HepG2 (cell line): ENCODE results near the gene UNC93A. TPM values are rescaled to one million over a fixed set of nuclear protein-coding genes. Genes with fewer than 3 reads are reported as not detected.

Source experiments
- ATAC-seq: fragments of 200-7000 bp; cut with Tn5 transposase; 3 replicates; pipeline ENCODE4 v1.9.1; 2020; ENCODE audit warnings: mild to moderate bottlenecking, moderate library complexity
- BruUV-seq: library from RNA; stranded (reverse); fragments of 400-500 nt; replicated peaks from 2 replicates; lab custom pipeline; 2021; lab: Mats Ljungman, UMichigan
- CTCF ChIA-PET: fragments of 300-600 bp; formaldehyde crosslinking; extraction: SDS; loops from one replicate; lab custom pipeline; 2021; ENCODE audit warnings: low total read pairs, inconsistent platforms, low intra/inter-chr PET ratio; lab: Yijun Ruan, JAX
- POLR2A ChIA-PET: fragments of 350-600 bp; sonication (Branson Sonifier 250); formaldehyde crosslinking; loops from one replicate; lab custom pipeline; 2020; ENCODE audit warnings: antibody characterized with exemption, inconsistent platforms; lab: Yijun Ruan, JAX
- DNase-seq: peaks from one replicate; pipeline ENCODE4 v3.0.0-alpha.2; 2015; ENCODE audit warnings: low spot score
- FAIRE-seq: peaks from 3 replicates; lab custom pipeline; 2011; peaks lifted over from hg19 to GRCh38; lab: Jason Lieb, UNC
- H2AFZ ChIP-seq: one replicate; pipeline ENCODE4 v1.6.1; 2011; ENCODE audit warnings: low read length, inconsistent platforms
- H3K27ac ChIP-seq: fragments of 300-600 bp; 3 replicates; pipeline ENCODE4 v1.8.0; 2011; ENCODE audit warnings: mixed run types, mild to moderate bottlenecking, mixed read lengths, low read length, inconsistent platforms; ENCODE audit not compliant: insufficient read depth; ENCODE audit errors: extremely low read length
- H3K27me3 ChIP-seq, 2 experiments: fragments of 200-600 bp in 1 of 2; 2 replicates in 1 of 2; 3 replicates in 1 of 2; pipeline versions ENCODE4 v1.6.0 to v1.8.0; 2011; ENCODE audit warnings: low read length in 2 of 2, mild to moderate bottlenecking in 2 of 2, moderate library complexity in 2 of 2, inconsistent platforms in 1 of 2; ENCODE audit not compliant: insufficient read depth in 2 of 2, control insufficient read depth in 1 of 2
- H3K36me3 ChIP-seq, 2 experiments: fragments of 200-600 bp in 1 of 2; replicated peaks in 1 of 2; 2 replicates in 1 of 2; 3 replicates in 1 of 2; pipeline versions ENCODE4 v1.5.1 to v1.8.0; 2011; ENCODE audit warnings: low read length in 2 of 2, inconsistent platforms in 1 of 2; ENCODE audit not compliant: insufficient read depth in 2 of 2, control insufficient read depth in 1 of 2
- H3K4me1 ChIP-seq: 2 replicates; pipeline ENCODE4 v1.5.1; 2012; ENCODE audit warnings: low read length, inconsistent platforms; ENCODE audit not compliant: insufficient read depth
- H3K4me2 ChIP-seq: 2 replicates; pipeline ENCODE4 v1.6.0; 2011; ENCODE audit warnings: low read depth, low read length, inconsistent platforms
- H3K4me3 ChIP-seq, 3 experiments: fragments of 200-600 bp in 1 of 3; sonication (generic), shearing (Covaris generic) in 1 of 3; replicated peaks in 1 of 3; 2 replicates each; pipeline ENCODE4 v1.5.1; 2011 to 2016; ENCODE audit warnings: low read length in 3 of 3, inconsistent platforms in 2 of 3, low read depth in 2 of 3, mild to moderate bottlenecking in 2 of 3, control low read depth in 1 of 3, mixed read lengths in 1 of 3; ENCODE audit not compliant: insufficient read depth in 1 of 3
- H3K79me2 ChIP-seq: one replicate; pipeline ENCODE4 v1.6.1; 2011; ENCODE audit warnings: low read length, inconsistent platforms; ENCODE audit not compliant: insufficient read depth
- H3K9ac ChIP-seq: 2 replicates; pipeline ENCODE4 v1.6.0; 2011; ENCODE audit warnings: mild to moderate bottlenecking, low read depth, low read length, inconsistent platforms; ENCODE audit not compliant: insufficient read depth
- H3K9me3 ChIP-seq: 2 replicates; pipeline ENCODE4 v1.5.1; 2012; ENCODE audit warnings: mild to moderate bottlenecking, low read length
- H4K20me1 ChIP-seq: 2 replicates; pipeline ENCODE4 v1.6.0; 2011; ENCODE audit warnings: inconsistent platforms, mild to moderate bottlenecking, low read length, moderate library complexity; ENCODE audit not compliant: insufficient read depth
- HNF4A ChIP-seq: sonication (generic); formaldehyde crosslinking; IDR thresholded peaks from 2 replicates; pipeline ENCODE4 v1.4.0; 2020; ENCODE audit warnings: missing genetic modification reagents
- HOXD1 ChIP-seq: sonication (generic); formaldehyde crosslinking; IDR thresholded peaks from 2 replicates; pipeline ENCODE4 v1.5.0; 2020; ENCODE audit warnings: missing genetic modification reagents
- NCOA2 ChIP-seq: sonication (generic); formaldehyde crosslinking; IDR thresholded peaks from 2 replicates; pipeline ENCODE4 v1.8.0; 2022; ENCODE audit warnings: inconsistent platforms
- RAD21 ChIP-seq: fragments of 450-650 bp; formaldehyde crosslinking; IDR thresholded peaks from 2 replicates; pipeline ENCODE4 v1.5.0; 2020; ENCODE audit warnings: mild to moderate bottlenecking
- SALL2 ChIP-seq: sonication (generic); formaldehyde crosslinking; IDR thresholded peaks from 2 replicates; pipeline ENCODE4 v1.8.1; 2023; ENCODE audit warnings: mild to moderate bottlenecking, missing genetic modification reagents, inconsistent platforms
- SMC3 ChIP-seq: IDR thresholded peaks from 2 replicates; pipeline ENCODE4 v1.6.1; 2011; ENCODE audit warnings: low read length, improper control_type of control experiment
- XRCC5 ChIP-seq: fragments of 200-400 bp; formaldehyde crosslinking; optimal IDR thresholded peaks from 2 replicates; pipeline ENCODE3; 2017; ENCODE audit warnings: mild to moderate bottlenecking, low read length
- ZNF547 ChIP-seq: sonication (generic); formaldehyde crosslinking; IDR thresholded peaks from 2 replicates; pipeline ENCODE4 v1.5.1; 2020; ENCODE audit warnings: mild to moderate bottlenecking, missing genetic modification reagents
- ZNF781 ChIP-seq: sonication (generic); formaldehyde crosslinking; IDR thresholded peaks from 2 replicates; pipeline ENCODE4 v1.5.1; 2020; ENCODE audit warnings: borderline replicate concordance, mild to moderate bottlenecking, missing genetic modification reagents; ENCODE audit errors: not compliant biosample characterization
- ZNF883 ChIP-seq: sonication (generic); formaldehyde crosslinking; IDR thresholded peaks from 2 replicates; pipeline ENCODE4 v1.5.1; 2020; ENCODE audit warnings: mild to moderate bottlenecking, missing genetic modification reagents; ENCODE audit errors: not compliant biosample characterization
- WGBS: methylation state at CpG from one replicate; pipeline ENCODE4 v1.1.6; 2017; ENCODE audit warnings: low lambda C conversion rate; 5-methylcytosine and 5-hydroxymethylcytosine counted together
- in situ Hi-C: cut with HindIII; loops from 2 replicates; pipeline ENCODE4 v1.10.0; 2017; ENCODE audit warnings: low pct_unique_long_range_greater_than_20kb; ENCODE audit not compliant: extremely low pct_ligation_motif_present
- intact Hi-C: fragments of 100-400 bp; cut with micrococcal nuclease; formaldehyde crosslinking; loops from one replicate; pipeline ENCODE4 v1.10.0; 2022; ENCODE audit not compliant: unreplicated experiment
- polyA plus RNA-seq, 8 experiments: library from polyadenylated mRNA; depleted of rRNA in 3 of 8; stranded (reverse) in 7 of 8; unstranded in 1 of 8; fragments of >200 nt; fragmentation: Illumina TruSeq in 4 of 8; extraction: Trizol in 4 of 8; gene quantifications; 2 replicates each; pipeline versions ENCODE4 v1.2.1 to v1.2.3, GENCODE V29; 2011 to 2016; ENCODE audit warnings: low read depth in 4 of 8, missing spikeins in 1 of 8, mixed read lengths in 1 of 8; ENCODE audit not compliant: insufficient read depth in 1 of 8
- total RNA-seq, 5 experiments: library from RNA; depleted of rRNA; stranded (reverse); fragments of >200 nt; fragmentation: Illumina TruSeq; extraction: Trizol; gene quantifications; 2 replicates each; pipeline ENCODE4 v1.2.3, GENCODE V29; 2016; ENCODE audit warnings: low read depth in 1 of 5
- TF ChIP-seq, protein P1 (sequence below): sonication (generic); formaldehyde crosslinking; IDR thresholded peaks from 2 replicates; pipeline ENCODE4 v1.9.0; 2021; ENCODE audit warnings: missing genetic modification reagents, borderline replicate concordance
- TF ChIP-seq, protein P2 (sequence below): sonication (generic); formaldehyde crosslinking; IDR thresholded peaks from 2 replicates; pipeline ENCODE4 v1.5.0; 2020; ENCODE audit warnings: mild to moderate bottlenecking, missing genetic modification reagents, moderate library complexity
- TF ChIP-seq, protein P3 (sequence below): sonication (generic); formaldehyde crosslinking; IDR thresholded peaks from 2 replicates; pipeline ENCODE4 v1.4.0; 2020; ENCODE audit warnings: missing genetic modification reagents

UNC93A gene
- total and polyA plus RNA-seq, 2 of the 13 experiments (the other 11 are each of a cell fraction or from before 2014, with no cell fraction given) = 11.0 to 42.7 TPM

DNA sequence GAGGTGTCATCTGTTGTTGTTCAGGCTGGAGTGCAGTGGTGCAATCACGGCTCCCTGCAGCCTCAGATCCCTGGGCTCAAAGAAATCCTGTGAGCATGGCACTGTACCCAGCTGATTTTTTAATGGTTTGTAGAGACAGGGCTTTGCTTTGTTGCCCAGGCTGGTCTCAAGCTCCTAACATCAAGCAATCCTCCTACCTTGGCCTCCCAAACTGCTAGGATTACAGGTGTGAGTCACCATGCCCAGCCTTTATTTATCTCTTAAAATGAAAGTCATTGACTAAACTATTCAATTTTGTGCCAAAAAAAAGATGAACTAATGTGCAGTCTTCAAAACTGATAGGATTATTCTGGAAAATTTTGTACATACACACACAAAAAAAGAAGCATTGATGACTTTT is 38.8 kb upstream of the UNC93A start:
- intact Hi-C loops = no loop called here
- Histone ChIP-seq H3K9ac (no peak overlapping the region), H3K4me1 (peaks cover 54% of the 10 kb centered on the region), H2AFZ (no peak overlapping the region)
- in situ Hi-C loops = no loop called here
- CTCF ChIA-PET = no interaction called here
- no peak for DNase-seq
- WGBS = 85% methylated on average over 1 of the region's 1 CpG
- TF ChIP-seq ZNF547 (CRISPR knock-in tag) (no peak), SALL2 (CRISPR knock-in tag) (no peak), HOXD1 (CRISPR knock-in tag) (no peak)
- TF ChIP-seq, protein P1, sequence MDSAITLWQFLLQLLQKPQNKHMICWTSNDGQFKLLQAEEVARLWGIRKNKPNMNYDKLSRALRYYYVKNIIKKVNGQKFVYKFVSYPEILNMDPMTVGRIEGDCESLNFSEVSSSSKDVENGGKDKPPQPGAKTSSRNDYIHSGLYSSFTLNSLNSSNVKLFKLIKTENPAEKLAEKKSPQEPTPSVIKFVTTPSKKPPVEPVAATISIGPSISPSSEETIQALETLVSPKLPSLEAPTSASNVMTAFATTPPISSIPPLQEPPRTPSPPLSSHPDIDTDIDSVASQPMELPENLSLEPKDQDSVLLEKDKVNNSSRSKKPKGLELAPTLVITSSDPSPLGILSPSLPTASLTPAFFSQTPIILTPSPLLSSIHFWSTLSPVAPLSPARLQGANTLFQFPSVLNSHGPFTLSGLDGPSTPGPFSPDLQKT (CRISPR knock-in tag) = no peak
- TF ChIP-seq, all 625 proteins: peak for 0
- FAIRE-seq = no peak
- no peak overlapping the region for H3K4me2 ChIP-seq
- H3K9me3 ChIP-seq = no peaks in the 10 kb centered on the region
- no TSS peak for BruUV-seq
- no peaks in the 10 kb centered on the region for H3K79me2 ChIP-seq
- H3K27me3 ChIP-seq = no peaks in the 10 kb centered on the region
- H3K4me3 ChIP-seq = no peak overlapping the region
- H3K36me3 ChIP-seq = no peaks in the 10 kb centered on the region
- H3K27ac ChIP-seq = no peak overlapping the region
- H4K20me1 ChIP-seq = no peaks in the 10 kb centered on the region
- ATAC-seq = no peak
- POLR2A ChIA-PET = no interaction called here

DNA sequence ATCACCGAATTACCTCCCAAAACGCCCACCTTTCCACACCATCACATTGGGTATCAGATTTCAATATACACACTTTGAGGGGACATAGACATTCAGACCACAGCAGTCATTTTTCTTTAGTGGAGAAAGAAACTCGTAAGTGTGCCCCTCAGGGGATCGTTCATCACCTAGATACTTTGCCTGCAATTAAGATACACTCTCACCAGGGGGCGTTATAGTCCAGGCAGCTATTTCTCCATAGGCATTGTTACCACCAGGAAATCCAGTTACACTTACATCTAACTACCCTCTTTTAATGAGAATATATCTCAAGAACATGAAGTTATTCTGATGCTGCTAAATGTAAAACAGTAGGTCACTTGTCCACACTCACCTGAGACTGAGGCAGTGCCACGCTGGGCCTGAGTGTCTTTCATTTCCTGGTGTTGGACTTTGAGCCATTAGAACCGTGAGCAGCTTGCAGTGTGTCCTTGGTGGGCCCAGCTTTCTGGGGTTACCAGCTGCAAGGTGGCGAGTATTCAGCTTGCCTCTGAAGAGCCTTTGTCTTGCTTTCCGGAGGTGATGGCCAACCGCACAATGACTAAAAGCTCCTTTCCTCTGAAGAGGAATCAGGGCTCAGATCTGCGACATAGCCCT is 35.1 kb upstream of the UNC93A start:
- Histone ChIP-seq H2AFZ (no peak overlapping the region), H3K36me3 (no peaks in the 10 kb centered on the region), H3K27ac (no peak overlapping the region), H3K4me3 (no peak overlapping the region), H3K79me2 (no peaks in the 10 kb centered on the region), H3K4me1 (peaks cover 61% of the 10 kb centered on the region), H3K27me3 (no peaks in the 10 kb centered on the region), H3K9me3 (no peaks in the 10 kb centered on the region), H4K20me1 (no peaks in the 10 kb centered on the region), H3K9ac (no peak overlapping the region), H3K4me2 (no peak overlapping the region)
- WGBS = 78% methylated on average over 11 of the region's 11 CpGs
- no TSS peak for BruUV-seq
- POLR2A ChIA-PET = interaction anchor here (1.1 to 3.3 kb wide), 7 partner anchors 9 to 53 kb away, joined by 3 to 20 read pairs (median 4); no protein-coding TSS in a partner anchor
- no peak for ATAC-seq
- CTCF ChIA-PET = no interaction called here
- DNase-seq = no peak
- intact Hi-C loops (no loop called here), in situ Hi-C loops (no loop called here)
- peak; percentile 28 for FAIRE-seq
- TF ChIP-seq ZNF781 (CRISPR knock-in tag) (peak; percentile 35), NCOA2 (CRISPR knock-in tag) (no peak), SMC3 (peak; percentile 26; the same call in 1 of the 2 replicates), HNF4A (CRISPR knock-in tag) (peak; percentile 65), RAD21 (CRISPR knock-in tag) (peak; percentile 38; the same call in 1 of the 2 replicates), ZNF883 (CRISPR knock-in tag) (no peak), XRCC5 (peak; percentile 19)
- TF ChIP-seq, protein P2, sequence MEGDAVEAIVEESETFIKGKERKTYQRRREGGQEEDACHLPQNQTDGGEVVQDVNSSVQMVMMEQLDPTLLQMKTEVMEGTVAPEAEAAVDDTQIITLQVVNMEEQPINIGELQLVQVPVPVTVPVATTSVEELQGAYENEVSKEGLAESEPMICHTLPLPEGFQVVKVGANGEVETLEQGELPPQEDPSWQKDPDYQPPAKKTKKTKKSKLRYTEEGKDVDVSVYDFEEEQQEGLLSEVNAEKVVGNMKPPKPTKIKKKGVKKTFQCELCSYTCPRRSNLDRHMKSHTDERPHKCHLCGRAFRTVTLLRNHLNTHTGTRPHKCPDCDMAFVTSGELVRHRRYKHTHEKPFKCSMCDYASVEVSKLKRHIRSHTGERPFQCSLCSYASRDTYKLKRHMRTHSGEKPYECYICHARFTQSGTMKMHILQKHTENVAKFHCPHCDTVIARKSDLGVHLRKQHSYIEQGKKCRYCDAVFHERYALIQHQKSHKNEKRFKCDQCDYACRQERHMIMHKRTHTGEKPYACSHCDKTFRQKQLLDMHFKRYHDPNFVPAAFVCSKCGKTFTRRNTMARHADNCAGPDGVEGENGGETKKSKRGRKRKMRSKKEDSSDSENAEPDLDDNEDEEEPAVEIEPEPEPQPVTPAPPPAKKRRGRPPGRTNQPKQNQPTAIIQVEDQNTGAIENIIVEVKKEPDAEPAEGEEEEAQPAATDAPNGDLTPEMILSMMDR (CRISPR knock-in tag) = peak; percentile 59
- TF ChIP-seq, protein P3, sequence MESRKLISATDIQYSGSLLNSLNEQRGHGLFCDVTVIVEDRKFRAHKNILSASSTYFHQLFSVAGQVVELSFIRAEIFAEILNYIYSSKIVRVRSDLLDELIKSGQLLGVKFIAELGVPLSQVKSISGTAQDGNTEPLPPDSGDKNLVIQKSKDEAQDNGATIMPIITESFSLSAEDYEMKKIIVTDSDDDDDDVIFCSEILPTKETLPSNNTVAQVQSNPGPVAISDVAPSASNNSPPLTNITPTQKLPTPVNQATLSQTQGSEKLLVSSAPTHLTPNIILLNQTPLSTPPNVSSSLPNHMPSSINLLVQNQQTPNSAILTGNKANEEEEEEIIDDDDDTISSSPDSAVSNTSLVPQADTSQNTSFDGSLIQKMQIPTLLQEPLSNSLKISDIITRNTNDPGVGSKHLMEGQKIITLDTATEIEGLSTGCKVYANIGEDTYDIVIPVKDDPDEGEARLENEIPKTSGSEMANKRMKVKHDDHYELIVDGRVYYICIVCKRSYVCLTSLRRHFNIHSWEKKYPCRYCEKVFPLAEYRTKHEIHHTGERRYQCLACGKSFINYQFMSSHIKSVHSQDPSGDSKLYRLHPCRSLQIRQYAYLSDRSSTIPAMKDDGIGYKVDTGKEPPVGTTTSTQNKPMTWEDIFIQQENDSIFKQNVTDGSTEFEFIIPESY = peak; percentile 66; the same call in 1 of the 2 replicates
